K562 (cell line): ENCODE results near the gene CD84. TPM values are rescaled to one million over a fixed set of nuclear protein-coding genes. Genes with fewer than 3 reads are reported as not detected.

Experiments used
- ARNT ChIP-seq, 2 experiments: fragments of 450-650 bp; IDR thresholded peaks; 2 replicates each; pipeline ENCODE4 v1.6.1; 2016; ENCODE audit warnings: mild to moderate bottlenecking in 1 of 2
- ATF1 ChIP-seq, 2 experiments: fragments of 450-650 bp in 1 of 2; IDR thresholded peaks; 2 replicates each; pipeline ENCODE4 v1.6.1; 2016; ENCODE audit warnings: missing compliant biosample characterization in 1 of 2, missing genetic modification characterization in 1 of 2
- CUX1 ChIP-seq: fragments of 200-800 bp; sonication (Bioruptor generic); IDR thresholded peaks from 2 replicates; pipeline ENCODE4 v1.6.1; 2016; ENCODE audit warnings: missing genetic modification characterization, missing compliant biosample characterization
- DEAF1 ChIP-seq: fragments of 450-650 bp; formaldehyde crosslinking; IDR thresholded peaks from 2 replicates; pipeline ENCODE4 v1.4.0; 2020; ENCODE audit warnings: mild to moderate bottlenecking, moderate library complexity
- DPF2 ChIP-seq: fragments of 450-650 bp; IDR thresholded peaks from 2 replicates; pipeline ENCODE4 v1.6.1; 2016
- EP300 ChIP-seq: IDR thresholded peaks from 2 replicates; pipeline ENCODE4 v1.6.1; 2012; ENCODE audit warnings: low read length, improper control_type of control experiment
- JUND ChIP-seq, 2 experiments: IDR thresholded peaks; 2 replicates in 1 of 2; 3 replicates in 1 of 2; pipeline ENCODE4 v1.6.1; 2011; ENCODE audit warnings: borderline replicate concordance in 2 of 2, low read depth in 2 of 2, low read length in 2 of 2, improper control_type of control experiment in 1 of 2, missing biosample characterization in 1 of 2, missing genetic modification characterization in 1 of 2, missing genetic modification reagents in 1 of 2
- MAFK ChIP-seq: IDR thresholded peaks from 2 replicates; pipeline ENCODE4 v1.6.1; 2011; ENCODE audit warnings: low read length, improper control_type of control experiment
- MEIS2 ChIP-seq: fragments of 450-650 bp; IDR thresholded peaks from 2 replicates; pipeline ENCODE4 v1.6.1; 2014; ENCODE audit warnings: mild to moderate bottlenecking; ENCODE audit not compliant: partially characterized antibody
- PHTF2 ChIP-seq: fragments of 250-450 bp; sonication (Bioruptor Pico); IDR thresholded peaks from 2 replicates; pipeline ENCODE4 v1.5.0; 2021; ENCODE audit warnings: mild to moderate bottlenecking
- SMARCC2 ChIP-seq: fragments of 450-650 bp; IDR thresholded peaks from 2 replicates; pipeline ENCODE4 v1.6.1; 2017; ENCODE audit warnings: antibody characterized with exemption, moderate library complexity, mild to moderate bottlenecking, low read depth
- SMARCE1 ChIP-seq: fragments of 450-650 bp; IDR thresholded peaks from 2 replicates; pipeline ENCODE4 v1.7.1; 2016; ENCODE audit warnings: mild to moderate bottlenecking
- ZNF316 ChIP-seq: fragments of 450-650 bp; IDR thresholded peaks from 2 replicates; pipeline ENCODE4 v1.6.1; 2016
- ZNF584 ChIP-seq: fragments of 200-800 bp; sonication (Bioruptor generic); IDR thresholded peaks from 2 replicates; pipeline ENCODE4 v1.6.1; 2016; ENCODE audit warnings: low read depth, mild to moderate bottlenecking, missing genetic modification characterization, missing compliant biosample characterization
- ZNF639 ChIP-seq, 2 experiments: fragments of 200-800 bp in 1 of 2; sonication (Bioruptor generic) in 1 of 2; sonication (generic) in 1 of 2; formaldehyde crosslinking in 1 of 2; IDR thresholded peaks in 1 of 2; conservative IDR thresholded peaks in 1 of 2; 2 replicates each; pipeline versions ENCODE4 v1.5.0 to v1.6.1; 2016 to 2020; ENCODE audit warnings: missing compliant biosample characterization in 1 of 2, missing genetic modification characterization in 1 of 2, missing genetic modification reagents in 1 of 2
- polyA plus RNA-seq, 8 experiments: library from polyadenylated mRNA; depleted of rRNA in 4 of 8; stranded (reverse) in 5 of 8; unstranded in 3 of 8; fragments of >200 nt; fragmentation: Nextera tagmentation in 2 of 8; fragmentation: Illumina TruSeq in 1 of 8; extraction: Ambion mirVana in 2 of 8; extraction: Trizol in 1 of 8; gene quantifications; 2 replicates each; pipeline versions ENCODE4 v1.2.1 to v1.2.3, GENCODE V29; 2011 to 2014; ENCODE audit warnings: inconsistent platforms in 1 of 8, missing spikeins in 1 of 8
- total RNA-seq, 7 experiments: library from RNA; depleted of rRNA in 6 of 7; stranded (reverse); fragments of >200 nt in 6 of 7; fragmentation: Illumina TruSeq in 2 of 7; extraction: Trizol in 2 of 7; gene quantifications; 2 replicates each; pipeline versions ENCODE4 v1.2.1 to v1.2.3, GENCODE V29; 2011 to 2021; ENCODE audit warnings: low replicate concordance in 1 of 7

Gene CD84
- total and polyA plus RNA-seq, 9 of the 15 experiments (the other 6 are each of a cell fraction or from before 2014, with no cell fraction given), result 0.82 to 6.8 (median 2.0) TPM

GRCh38 chr1:160578525-160579191, 638 bp downstream of the CD84 start (continued):
- peak; percentile 53; the same call in 1 of the 2 replicates for TF ChIP-seq SMARCE1
- peak in 1 of 2 experiments; percentile 58; a peak in 1 of 4 replicates for TF ChIP-seq ZNF639 (CRISPR knock-in tag; conservative IDR thresholded peaks at IDR 0.05 in 1 of 2, IDR thresholded peaks at IDR 0.05 in 1 of 2)
- 0 out of 2 replicates have a peak, but pooled peaks have one; percentile 40 for TF ChIP-seq ZNF584 (CRISPR knock-in tag)
- peak; percentile 57; the same call in 1 of the 2 replicates for TF ChIP-seq MAFK
- 0 out of 2 replicates have a peak, but pooled peaks have one; percentile 2 for TF ChIP-seq EP300
- peak; percentile 59; the same call in 1 of the 2 replicates for TF ChIP-seq CUX1 (CRISPR knock-in tag)
- TF ChIP-seq SMARCC2, result peak; percentile 75
- TF ChIP-seq JUND (IDR thresholded peaks at IDR 0.05; ENCODE audit: borderline replicate concordance, low read depth, low read length), result peak; percentile 85
- TF ChIP-seq JUND (tag; IDR thresholded peaks at IDR 0.05; ENCODE audit: borderline replicate concordance, low read depth, low read length), result peak; percentile 90
- TF ChIP-seq ARNT (IDR thresholded peaks at IDR 0.05), result peak in 1 of 2 experiments; percentile 95; a peak in 2 of 4 replicates
- peak; percentile 3; the same call in 1 of the 2 replicates for TF ChIP-seq DEAF1 (CRISPR knock-in tag)
- TF ChIP-seq PHTF2, result no peak
- TF ChIP-seq DPF2, result peak; percentile 70
- TF ChIP-seq ZNF316, result peak; percentile 87
- TF ChIP-seq ATF1 (CRISPR knock-in tag; IDR thresholded peaks at IDR 0.05), result no peak
- peak; percentile 16 for TF ChIP-seq ATF1 (tag; IDR thresholded peaks at IDR 0.05)
- peak; percentile 64 for TF ChIP-seq MEIS2
